GM12878 (cell line): ENCODE data around the gene OTUD6A. TPM values are rescaled to one million over a fixed set of nuclear protein-coding genes. Genes with fewer than 3 reads are reported as not detected.

Experiments used
- ATAC-seq: fragments of 200-7000 bp; cut with Tn5 transposase; 3 replicates; pipeline ENCODE4 v1.9.1; 2020; ENCODE audit warnings: mild to moderate bottlenecking, moderate library complexity
- BruUV-seq: library from RNA; stranded (reverse); fragments of 400-500 nt; replicated peaks from 2 replicates; lab custom pipeline; 2021; lab: Mats Ljungman, UMichigan
- CTCF ChIA-PET: fragments of 300-600 bp; sonication (Branson Sonifier 250); formaldehyde crosslinking; extraction: SDS; loops from one replicate; lab custom pipeline; 2021; ENCODE audit warnings: inconsistent platforms; lab: Yijun Ruan, JAX
- POLR2A ChIA-PET: fragments of 350-600 bp; formaldehyde crosslinking; extraction: SDS; loops from one replicate; lab custom pipeline; 2021; ENCODE audit warnings: inconsistent platforms; lab: Charles Lee
- RAD21 ChIA-PET: fragments of 300-600 bp; sonication (Branson Sonifier 250); formaldehyde crosslinking; loops from one replicate; lab custom pipeline; 2023; ENCODE audit warnings: antibody characterized with exemption; ENCODE audit not compliant: unreplicated experiment; lab: Charles Lee
- SMC1A ChIA-PET: fragments of 300-600 bp; sonication (Branson Sonifier 250); formaldehyde crosslinking; loops from one replicate; lab custom pipeline; 2023; ENCODE audit not compliant: unreplicated experiment, uncharacterized antibody; lab: Charles Lee
- DNase-seq: peaks from one replicate; pipeline ENCODE4 v3.0.0-alpha.2; 2011; ENCODE audit warnings: low read depth, low spot score
- FAIRE-seq: peaks from 3 replicates; lab custom pipeline; 2011; peaks lifted over from hg19 to GRCh38; lab: Jason Lieb, UNC
- H2AFZ ChIP-seq: 2 replicates; pipeline ENCODE4 v1.6.0; 2011; ENCODE audit warnings: low read depth, low read length, control low read depth; ENCODE audit not compliant: control insufficient read depth
- H3K27ac ChIP-seq: 2 replicates; pipeline ENCODE4 v1.5.1; 2011; ENCODE audit warnings: control low read depth; ENCODE audit not compliant: control insufficient read depth, insufficient read depth
- H3K27me3 ChIP-seq, 2 experiments: replicated peaks in 1 of 2; 2 replicates each; pipeline versions ENCODE4 v1.6.0 to v1.6.1; 2011; ENCODE audit warnings: low read length in 1 of 2; ENCODE audit not compliant: control insufficient read depth in 2 of 2, insufficient read depth in 2 of 2
- H3K36me3 ChIP-seq, 2 experiments: 2 replicates each; pipeline ENCODE4 v1.5.1; 2011; ENCODE audit warnings: low read length in 1 of 2; ENCODE audit not compliant: control insufficient read depth in 2 of 2, insufficient read depth in 2 of 2
- H3K4me1 ChIP-seq: 2 replicates; pipeline ENCODE4 v1.6.1; 2011; ENCODE audit warnings: mild to moderate bottlenecking, low read length, moderate library complexity, mixed read lengths; ENCODE audit not compliant: control insufficient read depth, insufficient read depth
- H3K4me2 ChIP-seq: 2 replicates; pipeline ENCODE4 v1.6.0; 2011; ENCODE audit warnings: control low read depth; ENCODE audit not compliant: control insufficient read depth, insufficient read depth
- H3K4me3 ChIP-seq: fragments of 200-600 bp; sonication (generic); 2 replicates; pipeline ENCODE4 v1.5.1; 2016
- H3K79me2 ChIP-seq: 2 replicates; pipeline ENCODE4 v1.6.0; 2011; ENCODE audit warnings: low read length; ENCODE audit not compliant: control insufficient read depth, insufficient read depth
- H3K9ac ChIP-seq: 2 replicates; pipeline ENCODE4 v1.8.0; 2011; ENCODE audit warnings: low read length, control low read depth, mixed read lengths; ENCODE audit not compliant: control insufficient read depth, insufficient read depth
- H3K9me3 ChIP-seq: replicated peaks from 3 replicates; pipeline ENCODE4 v1.5.1; 2011; ENCODE audit warnings: mild to moderate bottlenecking, low read length; ENCODE audit not compliant: control insufficient read depth, insufficient read depth
- H4K20me1 ChIP-seq: 2 replicates; pipeline ENCODE4 v1.6.0; 2011; ENCODE audit not compliant: control insufficient read depth, insufficient read depth
- CREM ChIP-seq: IDR thresholded peaks from 2 replicates; pipeline ENCODE4 v1.6.1; 2014; ENCODE audit warnings: antibody characterized with exemption, low read depth
- GATAD2B ChIP-seq: fragments of 450-650 bp; conservative IDR thresholded peaks from 2 replicates; pipeline ENCODE4 v1.6.1; 2017; ENCODE audit warnings: low read depth, mild to moderate bottlenecking, moderate library complexity
- HDAC2 ChIP-seq: fragments of 200-600 bp; sonication (generic); IDR thresholded peaks from 2 replicates; pipeline ENCODE4 v1.6.1; 2017
- HDGF ChIP-seq: fragments of 450-650 bp; IDR thresholded peaks from 2 replicates; pipeline ENCODE4 v1.6.1; 2016; ENCODE audit warnings: antibody characterized with exemption
- JUNB ChIP-seq: IDR thresholded peaks from 2 replicates; pipeline ENCODE4 v1.6.1; 2016; ENCODE audit warnings: antibody characterized with exemption, mild to moderate bottlenecking
- KDM1A ChIP-seq: fragments of 200-600 bp; sonication (generic); IDR thresholded peaks from 2 replicates; pipeline ENCODE4 v1.6.1; 2016; ENCODE audit warnings: borderline replicate concordance
- NBN ChIP-seq: fragments of 450-650 bp; IDR thresholded peaks from 2 replicates; pipeline ENCODE4 v1.6.1; 2016
- NFYB ChIP-seq: IDR thresholded peaks from 2 replicates; pipeline ENCODE4 v1.6.1; 2011; ENCODE audit warnings: low read depth, mild to moderate bottlenecking, low read length, improper control_type of control experiment, moderate library complexity; ENCODE audit not compliant: insufficient read depth
- NR2F1 ChIP-seq: fragments of 450-650 bp; conservative IDR thresholded peaks from 2 replicates; pipeline ENCODE4 v1.6.1; 2017; ENCODE audit warnings: mild to moderate bottlenecking
- RAD51 ChIP-seq: fragments of 450-650 bp; IDR thresholded peaks from 2 replicates; pipeline ENCODE4 v1.6.1; 2016; ENCODE audit warnings: moderate library complexity, mild to moderate bottlenecking, inconsistent platforms
- ZNF207 ChIP-seq: fragments of 450-650 bp; IDR thresholded peaks from 2 replicates; pipeline ENCODE4 v1.6.1; 2014; ENCODE audit warnings: antibody characterized with exemption, mild to moderate bottlenecking, borderline replicate concordance
- WGBS: methylation state at CpG from one replicate; pipeline ENCODE4 v1.1.6; 2016; ENCODE audit warnings: low lambda C conversion rate; ENCODE audit not compliant: insufficient replicate concordance, insufficient coverage; ENCODE audit errors: missing lambda C conversion rate; 5-methylcytosine and 5-hydroxymethylcytosine counted together
- in situ Hi-C: fragments of 300-500 bp; cut with MboI; formaldehyde crosslinking; loops from 9 replicates; pipeline ENCODE4 v1.14.3; 2018; ENCODE audit warnings: mixed read lengths
- intact Hi-C: fragments of 100-400 bp; cut with micrococcal nuclease; formaldehyde crosslinking; loops from one replicate; pipeline ENCODE4 v1.14.2; 2022; ENCODE audit not compliant: unreplicated experiment
- polyA plus RNA-seq, 11 experiments: library from polyadenylated mRNA; depleted of rRNA in 4 of 11; unstranded in 6 of 11; stranded (reverse) in 5 of 11; fragments of >200 nt; fragmentation: Nextera tagmentation in 4 of 11; fragmentation: Illumina TruSeq in 1 of 11; extraction: Ambion mirVana in 4 of 11; extraction: Trizol in 1 of 11; gene quantifications; 1 replicate in 1 of 11; 2 replicates in 10 of 11; pipeline versions ENCODE4 v1.2.1 to v1.2.3, GENCODE V29; 2011 to 2016; ENCODE audit warnings: inconsistent platforms in 2 of 11, missing spikeins in 2 of 11, low read depth in 1 of 11
- total RNA-seq, 4 experiments: library from RNA; depleted of rRNA in 3 of 4; stranded (reverse); fragments of >200 nt in 3 of 4; fragmentation: Illumina TruSeq in 1 of 4; extraction: Trizol in 1 of 4; gene quantifications; 2 replicates each; pipeline versions ENCODE4 v1.2.1 to v1.2.3, GENCODE V29; 2013 to 2021
- TF ChIP-seq, protein P1 (sequence below): fragments of 450-650 bp; IDR thresholded peaks from 2 replicates; pipeline ENCODE4 v1.6.1; 2018; ENCODE audit warnings: borderline replicate concordance, mild to moderate bottlenecking; ENCODE audit not compliant: partially characterized antibody
- TF ChIP-seq, protein P2 (sequence below): IDR thresholded peaks from 2 replicates; pipeline ENCODE4 v1.6.1; 2011; ENCODE audit warnings: low read depth, mild to moderate bottlenecking, low read length, moderate library complexity, borderline replicate concordance; ENCODE audit errors: extremely low read depth
- TF ChIP-seq, protein P3 (sequence below): fragments of 450-650 bp; IDR thresholded peaks from 2 replicates; pipeline ENCODE4 v1.6.1; 2017; ENCODE audit warnings: low read depth, mild to moderate bottlenecking, moderate library complexity
- TF ChIP-seq, protein P4 (sequence below): IDR thresholded peaks from 2 replicates; pipeline ENCODE4 v1.6.1; 2012; ENCODE audit warnings: low read depth, low read length, improper control_type of control experiment

Gene OTUD6A
- total and polyA plus RNA-seq, 10 of the 15 experiments (the other 5 are each of a cell fraction or from before 2014, with no cell fraction given), result not detected

DNA sequence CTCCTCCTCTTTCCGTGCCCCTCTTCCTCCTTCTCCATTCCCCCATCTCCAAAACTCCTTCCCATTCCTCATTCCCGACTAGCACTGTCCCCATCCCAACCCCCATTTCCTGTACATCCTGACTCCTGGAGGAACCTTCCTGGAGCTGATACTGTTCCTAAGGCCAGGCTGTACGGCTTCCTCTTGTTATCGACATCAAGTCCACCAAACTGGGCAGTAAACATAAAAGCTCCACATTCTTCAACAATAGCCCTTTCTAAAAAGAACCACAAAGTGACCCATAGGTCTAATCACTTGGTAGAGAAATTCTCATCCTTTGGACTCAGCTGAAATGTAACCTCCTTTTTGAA lies 35.4 kb upstream of the OTUD6A start:
- H3K79me2 ChIP-seq, result no peaks in the 10 kb centered on the region
- H3K9ac ChIP-seq, result no peak overlapping the region
- no peak overlapping the region for H2AFZ ChIP-seq
- 26% methylated on average over 4 of the region's 4 CpGs for WGBS
- no peak for DNase-seq
- no peaks in the 10 kb centered on the region for H3K27me3 ChIP-seq
- no TSS peak for BruUV-seq
- TF ChIP-seq, protein P1, sequence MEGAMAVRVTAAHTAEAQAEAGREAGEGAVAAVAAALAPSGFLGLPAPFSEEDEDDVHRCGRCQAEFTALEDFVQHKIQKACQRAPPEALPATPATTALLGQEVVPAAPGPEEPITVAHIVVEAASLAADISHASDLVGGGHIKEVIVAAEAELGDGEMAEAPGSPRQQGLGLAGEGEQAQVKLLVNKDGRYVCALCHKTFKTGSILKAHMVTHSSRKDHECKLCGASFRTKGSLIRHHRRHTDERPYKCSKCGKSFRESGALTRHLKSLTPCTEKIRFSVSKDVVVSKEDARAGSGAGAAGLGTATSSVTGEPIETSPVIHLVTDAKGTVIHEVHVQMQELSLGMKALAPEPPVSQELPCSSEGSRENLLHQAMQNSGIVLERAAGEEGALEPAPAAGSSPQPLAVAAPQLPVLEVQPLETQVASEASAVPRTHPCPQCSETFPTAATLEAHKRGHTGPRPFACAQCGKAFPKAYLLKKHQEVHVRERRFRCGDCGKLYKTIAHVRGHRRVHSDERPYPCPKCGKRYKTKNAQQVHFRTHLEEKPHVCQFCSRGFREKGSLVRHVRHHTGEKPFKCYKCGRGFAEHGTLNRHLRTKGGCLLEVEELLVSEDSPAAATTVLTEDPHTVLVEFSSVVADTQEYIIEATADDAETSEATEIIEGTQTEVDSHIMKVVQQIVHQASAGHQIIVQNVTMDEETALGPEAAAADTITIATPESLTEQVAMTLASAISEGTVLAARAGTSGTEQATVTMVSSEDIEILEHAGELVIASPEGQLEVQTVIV, result no peak
- TF ChIP-seq JUNB (no peak), NFYB (no peak), CREM (no peak), HDGF (no peak), KDM1A (no peak), RAD51 (no peak), NR2F1 (no peak), NBN (no peak), ZNF207 (no peak), HDAC2 (no peak), GATAD2B (no peak)
- TF ChIP-seq, protein P2, sequence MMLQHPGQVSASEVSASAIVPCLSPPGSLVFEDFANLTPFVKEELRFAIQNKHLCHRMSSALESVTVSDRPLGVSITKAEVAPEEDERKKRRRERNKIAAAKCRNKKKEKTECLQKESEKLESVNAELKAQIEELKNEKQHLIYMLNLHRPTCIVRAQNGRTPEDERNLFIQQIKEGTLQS, result no peak
- TF ChIP-seq, protein P3, sequence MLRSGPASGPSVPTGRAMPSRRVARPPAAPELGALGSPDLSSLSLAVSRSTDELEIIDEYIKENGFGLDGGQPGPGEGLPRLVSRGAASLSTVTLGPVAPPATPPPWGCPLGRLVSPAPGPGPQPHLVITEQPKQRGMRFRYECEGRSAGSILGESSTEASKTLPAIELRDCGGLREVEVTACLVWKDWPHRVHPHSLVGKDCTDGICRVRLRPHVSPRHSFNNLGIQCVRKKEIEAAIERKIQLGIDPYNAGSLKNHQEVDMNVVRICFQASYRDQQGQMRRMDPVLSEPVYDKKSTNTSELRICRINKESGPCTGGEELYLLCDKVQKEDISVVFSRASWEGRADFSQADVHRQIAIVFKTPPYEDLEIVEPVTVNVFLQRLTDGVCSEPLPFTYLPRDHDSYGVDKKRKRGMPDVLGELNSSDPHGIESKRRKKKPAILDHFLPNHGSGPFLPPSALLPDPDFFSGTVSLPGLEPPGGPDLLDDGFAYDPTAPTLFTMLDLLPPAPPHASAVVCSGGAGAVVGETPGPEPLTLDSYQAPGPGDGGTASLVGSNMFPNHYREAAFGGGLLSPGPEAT, result no peak
- TF ChIP-seq, protein P4, sequence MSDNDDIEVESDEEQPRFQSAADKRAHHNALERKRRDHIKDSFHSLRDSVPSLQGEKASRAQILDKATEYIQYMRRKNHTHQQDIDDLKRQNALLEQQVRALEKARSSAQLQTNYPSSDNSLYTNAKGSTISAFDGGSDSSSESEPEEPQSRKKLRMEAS, result no peak
- TF ChIP-seq, all 136 proteins: peak for 0
- CTCF ChIA-PET, result interaction anchor here (1.2 to 1.5 kb wide), 2 partner anchors 8 to 21 kb away, joined by 3 to 4 read pairs; no protein-coding TSS in a partner anchor
- intact Hi-C loops (no loop called here), in situ Hi-C loops (loop anchor here (25.0 kb wide), 2 partner anchors 110 to 410 kb away; partner anchors contain the start of genes DLG3 and IGBP1)
- FAIRE-seq (no peak), ATAC-seq (no peak)
- H3K27ac ChIP-seq, result no peak overlapping the region
- no peaks in the 10 kb centered on the region for H3K9me3 ChIP-seq
- H3K4me1 ChIP-seq, result no peaks in the 10 kb centered on the region
- H4K20me1 ChIP-seq, result no peaks in the 10 kb centered on the region
- SMC1A ChIA-PET, result interaction anchor here (1.6 kb wide), 1 partner anchor 10 kb away, joined by 3 read pairs; no protein-coding TSS in a partner anchor
- no peak overlapping the region for H3K4me3 ChIP-seq
- RAD21 ChIA-PET, result no interaction called here
- POLR2A ChIA-PET, result no interaction called here
- H3K4me2 ChIP-seq, result no peak overlapping the region
- no peaks in the 10 kb centered on the region for H3K36me3 ChIP-seq
